Measurements from ENCODE around the gene SMIM32. TPM values are rescaled to one million over a fixed set of nuclear protein-coding genes. Genes with fewer than 3 reads are reported as not detected.

Gene SMIM32
- total and polyA plus RNA-seq, 10 donors, result 0.37 TPM; not detected in 9

GRCh38 chr5:136143312-136143711 lies 49.6 kb downstream of the SMIM32 start:
- TF ChIP-seq POLR2A (IDR thresholded peaks at IDR 0.05) (no peak), POLR2AphosphoS5 (IDR thresholded peaks at IDR 0.05) (no peak), CTCF (IDR thresholded peaks at IDR 0.05 in 8 of 11, conservative IDR thresholded peaks at IDR 0.05 in 3 of 11) (no peak)
- peaks cover 9 to 91% (median 34%) of the 10 kb centered on the region in 6 donors for H3K4me1 ChIP-seq
- no peaks in the 10 kb centered on the region for H3K27me3 ChIP-seq (replicated peaks in 1 of 7)
- DNase-seq, result no peak
- H3K4me3 ChIP-seq, result no peak overlapping the region
- WGBS, 5 donors, result 73 to 88% (median 78%) methylated on average over 6 of the region's 6 CpGs
- peaks cover 0 to under 1% (median 0%) of the 10 kb centered on the region in 6 donors for H3K36me3 ChIP-seq
- H3K9me3 ChIP-seq, result no peaks in the 10 kb centered on the region
- intact Hi-C loops (cut with DNase I; ENCODE audit: low total_unique reads), result no loop called here
- H3K27ac ChIP-seq, result no peak overlapping the region

GRCh38 chr5:136141561-136141960 lies 51.4 kb downstream of the SMIM32 start:
- DNase-seq, result no peak
- TF ChIP-seq CTCF (IDR thresholded peaks at IDR 0.05 in 8 of 11, conservative IDR thresholded peaks at IDR 0.05 in 3 of 11) (no peak), POLR2A (IDR thresholded peaks at IDR 0.05) (no peak), POLR2AphosphoS5 (IDR thresholded peaks at IDR 0.05) (no peak)
- Histone ChIP-seq H3K9me3 (no peaks in the 10 kb centered on the region), H3K36me3 (no peaks in the 10 kb centered on the region), H3K27me3 (replicated peaks in 1 of 7) (no peaks in the 10 kb centered on the region), H3K4me3 (no peak overlapping the region), H3K4me1 (peaks cover 9 to 92% (median 45%) of the 10 kb centered on the region in 6 donors), H3K27ac (no peak overlapping the region)
- intact Hi-C loops (cut with DNase I; ENCODE audit: low total_unique reads), result no loop called here

Other genes starting within 250 kb of the SMIM32 start
- gene LECT2, start 238.2 kb downstream of the SMIM32 start, total RNA-seq, result not detected
- not detected for gene LECT2, start 238.2 kb downstream of the SMIM32 start, polyA plus RNA-seq
- 100 to 1,000 TPM; 126 to 214 (median 157) TPM for gene TGFBI, start 164.2 kb downstream of the SMIM32 start, total RNA-seq
- gene TGFBI, start 164.2 kb downstream of the SMIM32 start, polyA plus RNA-seq, result 10 to 100 TPM; 31.0 to 59.5 (median 56.9) TPM
- gene SMAD5, start 60.3 kb downstream of the SMIM32 start, total RNA-seq, result 10 to 100 TPM; 50.1 to 70.4 (median 55.4) TPM
- 1 to 10 TPM; 5.3 to 9.5 (median 5.8) TPM for gene SMAD5, start 60.3 kb downstream of the SMIM32 start, polyA plus RNA-seq
- not detected for gene TRPC7, start 172.4 kb upstream of the SMIM32 start, total RNA-seq
- gene TRPC7, start 172.4 kb upstream of the SMIM32 start, polyA plus RNA-seq, result not detected

Measured in spleen (tissue), 11 donors.